AG09309 (cell line): ENCODE data around the gene ARL17B.
"Not testable (repeated sequence)": the region's sequence is repeated elsewhere in the genome, so short reads cannot be mapped to it uniquely, and the experiment has no call there.

Source experiments
- DNase-seq: peaks from one replicate; pipeline ENCODE4 v3.0.0-alpha.2; 2010; ENCODE audit warnings: low read depth
- H3K4me3 ChIP-seq: 2 replicates; pipeline ENCODE4 v1.5.1; 2011; ENCODE audit warnings: mild to moderate bottlenecking, low read depth, low read length, moderate library complexity; ENCODE audit not compliant: control insufficient read depth
- CTCF ChIP-seq: IDR thresholded peaks from 2 replicates; pipeline ENCODE4 v1.5.1; 2011; ENCODE audit warnings: mild to moderate bottlenecking, low read depth, low read length, inconsistent platforms; ENCODE audit not compliant: insufficient read depth, control insufficient read depth; ENCODE audit errors: missing control alignments

Gene ARL17B

GRCh38 chr17:46253722-46254121, 107.8 kb downstream of the ARL17B start:
- DNase-seq, H3K4me3 ChIP-seq: not testable (repeated sequence)
- TF ChIP-seq CTCF = peak; percentile 72

- H3K4me3 ChIP-seq, DNase-seq: not testable (repeated sequence)
Observed at GRCh38 chr17:46252804-46253203, 108.8 kb downstream of the ARL17B start.

- DNase-seq, H3K4me3 ChIP-seq: not testable (repeated sequence)
Observed at GRCh38 chr17:46249153-46249552, 112.4 kb downstream of the ARL17B start.

- DNase-seq, H3K4me3 ChIP-seq: not testable (repeated sequence)
Observed at GRCh38 chr17:46244949-46245768, 116.4 kb downstream of the ARL17B start.

- H3K4me3 ChIP-seq, DNase-seq: not testable (repeated sequence)
Observed at GRCh38 chr17:46244339-46244913, 117.1 kb downstream of the ARL17B start.

GRCh38 chr17:46243928-46244327, 117.6 kb downstream of the ARL17B start:
- not testable (repeated sequence) for DNase-seq, H3K4me3 ChIP-seq

- not testable (repeated sequence) for H3K4me3 ChIP-seq, DNase-seq
Observed at GRCh38 chr17:46243505-46243904, 118.1 kb downstream of the ARL17B start.

- not testable (repeated sequence) for H3K4me3 ChIP-seq, DNase-seq
Observed at GRCh38 chr17:46231359-46231758, 130.2 kb downstream of the ARL17B start.

- DNase-seq = peak; percentile 50
- peak overlapping the region; percentile 38 for H3K4me3 ChIP-seq
Observed at GRCh38 chr17:46225274-46225794, 136.2 kb downstream of the ARL17B start.

GRCh38 chr17:46224864-46225263, 136.7 kb downstream of the ARL17B start:
- H3K4me3 ChIP-seq = peak overlapping the region; percentile 38
- DNase-seq = not testable (repeated sequence)
